Neural progenitor cell (in vitro differentiated cells): ENCODE measurements around the gene IL17RA. TPM values are rescaled to one million over a fixed set of nuclear protein-coding genes. Genes with fewer than 3 reads are reported as not detected.

Experiments
- DNase-seq: peaks from one replicate; pipeline ENCODE4 v3.0.0-alpha.2; 2016; ENCODE audit warnings: low spot score
- H2AFZ ChIP-seq: fragments of 200-600 bp; sonication (generic); replicated peaks from 2 replicates; pipeline ENCODE4 v1.6.1; 2016; ENCODE audit warnings: antibody characterized with exemption
- H3F3A ChIP-seq: fragments of 200-600 bp; sonication (generic); 2 replicates; pipeline ENCODE4 v1.6.1; 2016; ENCODE audit warnings: antibody characterized with exemption, low read depth
- H3K27ac ChIP-seq: fragments of 200-600 bp; sonication (generic); 2 replicates; pipeline ENCODE4 v1.5.1; 2016; ENCODE audit warnings: mild to moderate bottlenecking
- H3K27me3 ChIP-seq: fragments of 200-600 bp; sonication (generic); 2 replicates; pipeline ENCODE4 v1.6.1; 2016; ENCODE audit warnings: mild to moderate bottlenecking, moderate library complexity
- H3K36me3 ChIP-seq: fragments of 200-600 bp; sonication (generic); 2 replicates; pipeline ENCODE4 v1.5.1; 2016
- H3K4me1 ChIP-seq: fragments of 200-600 bp; sonication (generic); 2 replicates; pipeline ENCODE4 v1.6.1; 2016; ENCODE audit warnings: mixed run types
- H3K4me2 ChIP-seq: fragments of 200-600 bp; sonication (generic); 2 replicates; pipeline ENCODE4 v1.6.1; 2016
- H3K4me3 ChIP-seq: fragments of 200-600 bp; sonication (generic); 2 replicates; pipeline ENCODE4 v1.5.1; 2016
- H3K79me2 ChIP-seq: fragments of 200-600 bp; sonication (generic); 2 replicates; pipeline ENCODE4 v1.6.1; 2016; ENCODE audit warnings: low read depth
- H3K9ac ChIP-seq: fragments of 200-600 bp; sonication (generic); 2 replicates; pipeline ENCODE4 v1.6.1; 2016
- H3K9me3 ChIP-seq: fragments of 200-600 bp; sonication (generic); 2 replicates; pipeline ENCODE4 v1.5.1; 2016; ENCODE audit warnings: low read depth
- H4K20me1 ChIP-seq: fragments of 200-600 bp; sonication (generic); 2 replicates; pipeline ENCODE4 v1.6.1; 2016; ENCODE audit warnings: low read depth
- H3K27ac Mint-ChIP-seq: 3 replicates; pipeline ENCODE4 v1.8.0; 2021; ENCODE audit warnings: mixed read lengths
- H3K27me3 Mint-ChIP-seq: 2 replicates; pipeline ENCODE4 v1.8.0; 2022; ENCODE audit warnings: low read depth, mild to moderate bottlenecking, inconsistent platforms, moderate library complexity, mixed read lengths; ENCODE audit not compliant: insufficient read depth
- H3K36me3 Mint-ChIP-seq: 3 replicates; pipeline ENCODE4 v1.8.0; 2021; ENCODE audit warnings: mixed read lengths
- H3K4me1 Mint-ChIP-seq: 3 replicates; pipeline ENCODE4 v1.8.0; 2021; ENCODE audit warnings: mixed read lengths
- H3K4me3 Mint-ChIP-seq: 3 replicates; pipeline ENCODE4 v1.8.0; 2021; ENCODE audit warnings: mild to moderate bottlenecking, moderate library complexity, mixed read lengths
- H3K9me3 Mint-ChIP-seq: 3 replicates; pipeline ENCODE4 v1.8.0; 2020; ENCODE audit warnings: mixed read lengths
- EZH2 ChIP-seq: fragments of 200-600 bp; sonication (generic); IDR thresholded peaks from 2 replicates; pipeline ENCODE4 v1.6.1; 2017; ENCODE audit warnings: antibody characterized with exemption, mild to moderate bottlenecking, moderate library complexity
- EZH2phosphoT487 ChIP-seq: fragments of 200-600 bp; sonication (generic); IDR thresholded peaks from 2 replicates; pipeline ENCODE4 v1.6.1; 2017; ENCODE audit warnings: antibody characterized with exemption
- total RNA-seq: library from RNA; depleted of rRNA; stranded (reverse); fragments of >200 nt; gene quantifications from 2 replicates; pipeline ENCODE4 v1.2.3, GENCODE V29; 2015; ENCODE audit warnings: low replicate concordance
- TF ChIP-seq, protein P1 (sequence below): fragments of 200-600 bp; sonication (generic); IDR thresholded peaks from 2 replicates; pipeline ENCODE4 v1.5.1; 2017; ENCODE audit warnings: antibody characterized with exemption, mild to moderate bottlenecking

IL17RA gene
- total RNA-seq, 1 donor from 2014 or later = 5.2 TPM

GRCh38 chr22:17086296-17086695 is 1.5 kb downstream of the IL17RA start:
- Histone ChIP-seq H3K27ac (no peak overlapping the region), H3K4me3 (peak overlapping the region; percentile 81), H3K79me2 (no peaks in the 10 kb centered on the region), H3K27me3 (peaks cover 48% of the 10 kb centered on the region), H3K9ac (no peak overlapping the region), H3K4me1 (peaks cover 6% of the 10 kb centered on the region), H3K9me3 (no peaks in the 10 kb centered on the region), H2AFZ (no peak overlapping the region), H3K36me3 (no peaks in the 10 kb centered on the region), H3F3A (peaks cover 24% of the 10 kb centered on the region), H4K20me1 (peaks cover 13% of the 10 kb centered on the region), H3K4me2 (peak overlapping the region; percentile 86)
- Mint-ChIP-seq H3K36me3 (no peaks in the 10 kb centered on the region), H3K27me3 (peaks cover 25% of the 10 kb centered on the region), H3K4me3 (peak overlapping the region; percentile 86), H3K27ac (no peak overlapping the region), H3K9me3 (peaks cover 2% of the 10 kb centered on the region), H3K4me1 (peaks cover 14% of the 10 kb centered on the region)
- TF ChIP-seq, protein P1, sequence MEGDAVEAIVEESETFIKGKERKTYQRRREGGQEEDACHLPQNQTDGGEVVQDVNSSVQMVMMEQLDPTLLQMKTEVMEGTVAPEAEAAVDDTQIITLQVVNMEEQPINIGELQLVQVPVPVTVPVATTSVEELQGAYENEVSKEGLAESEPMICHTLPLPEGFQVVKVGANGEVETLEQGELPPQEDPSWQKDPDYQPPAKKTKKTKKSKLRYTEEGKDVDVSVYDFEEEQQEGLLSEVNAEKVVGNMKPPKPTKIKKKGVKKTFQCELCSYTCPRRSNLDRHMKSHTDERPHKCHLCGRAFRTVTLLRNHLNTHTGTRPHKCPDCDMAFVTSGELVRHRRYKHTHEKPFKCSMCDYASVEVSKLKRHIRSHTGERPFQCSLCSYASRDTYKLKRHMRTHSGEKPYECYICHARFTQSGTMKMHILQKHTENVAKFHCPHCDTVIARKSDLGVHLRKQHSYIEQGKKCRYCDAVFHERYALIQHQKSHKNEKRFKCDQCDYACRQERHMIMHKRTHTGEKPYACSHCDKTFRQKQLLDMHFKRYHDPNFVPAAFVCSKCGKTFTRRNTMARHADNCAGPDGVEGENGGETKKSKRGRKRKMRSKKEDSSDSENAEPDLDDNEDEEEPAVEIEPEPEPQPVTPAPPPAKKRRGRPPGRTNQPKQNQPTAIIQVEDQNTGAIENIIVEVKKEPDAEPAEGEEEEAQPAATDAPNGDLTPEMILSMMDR = no peak
- TF ChIP-seq EZH2 (no peak), EZH2phosphoT487 (no peak)
- DNase-seq = no peak

- Histone ChIP-seq H2AFZ (no peak overlapping the region), H3K27ac (no peak overlapping the region), H4K20me1 (peaks cover 13% of the 10 kb centered on the region), H3K4me1 (peaks cover 6% of the 10 kb centered on the region), H3K79me2 (no peaks in the 10 kb centered on the region), H3K36me3 (no peaks in the 10 kb centered on the region), H3K4me3 (no peak overlapping the region), H3K4me2 (no peak overlapping the region), H3F3A (peaks cover 24% of the 10 kb centered on the region), H3K9ac (no peak overlapping the region), H3K27me3 (peaks cover 48% of the 10 kb centered on the region), H3K9me3 (no peaks in the 10 kb centered on the region)
- no peak overlapping the region for H3K27ac Mint-ChIP-seq
- no peaks in the 10 kb centered on the region for H3K36me3 Mint-ChIP-seq
- H3K9me3 Mint-ChIP-seq = peaks cover 2% of the 10 kb centered on the region
- H3K4me1 Mint-ChIP-seq = peaks cover 14% of the 10 kb centered on the region
- no peak for DNase-seq
- H3K27me3 Mint-ChIP-seq = peaks cover 25% of the 10 kb centered on the region
- TF ChIP-seq, protein P1 = no peak
- TF ChIP-seq EZH2phosphoT487 (no peak), EZH2 (no peak)
- peak overlapping the region; percentile 86 for H3K4me3 Mint-ChIP-seq
Observed at GRCh38 chr22:17086788-17087497, 2.1 kb downstream of the IL17RA start.

GRCh38 chr22:17087498-17088131 is 2.8 kb downstream of the IL17RA start:
- TF ChIP-seq EZH2 (no peak), EZH2phosphoT487 (no peak)
- TF ChIP-seq, protein P1 = no peak

More at GRCh38 chr22:17087498-17088131, 2.8 kb downstream of the IL17RA start:
- Mint-ChIP-seq H3K36me3 (no peaks in the 10 kb centered on the region), H3K9me3 (peaks cover 2% of the 10 kb centered on the region), H3K27me3 (peaks cover 25% of the 10 kb centered on the region), H3K4me1 (peaks cover 14% of the 10 kb centered on the region), H3K4me3 (no peak overlapping the region), H3K27ac (no peak overlapping the region)
- Histone ChIP-seq H3F3A (peaks cover 24% of the 10 kb centered on the region), H3K27me3 (peaks cover 48% of the 10 kb centered on the region), H3K4me3 (no peak overlapping the region), H4K20me1 (peaks cover 13% of the 10 kb centered on the region), H3K4me2 (no peak overlapping the region), H3K36me3 (no peaks in the 10 kb centered on the region), H3K9me3 (no peaks in the 10 kb centered on the region), H2AFZ (no peak overlapping the region), H3K9ac (no peak overlapping the region), H3K27ac (no peak overlapping the region), H3K4me1 (peaks cover 6% of the 10 kb centered on the region), H3K79me2 (no peaks in the 10 kb centered on the region)
- no peak for DNase-seq
